D341Med (cell line): ENCODE results near the gene ADCY4.

Experiments
- DNase-seq: peaks from one replicate; pipeline ENCODE4 v3.0.0; 2012; ENCODE audit warnings: low spot score

Gene ADCY4

GRCh38 chr14:24297190-24297964, 37.5 kb downstream of the ADCY4 start:
- peak; percentile 45 for DNase-seq

GRCh38 chr14:24296341-24297157, 38.3 kb downstream of the ADCY4 start:
- DNase-seq = peak; percentile 79

GRCh38 chr14:24293525-24293924, 41.3 kb downstream of the ADCY4 start:
- no peak for DNase-seq

- no peak for DNase-seq
These were observed 42.6 kb downstream of the ADCY4 start for GRCh38 chr14:24292118-24292807.

- DNase-seq = no peak
These were observed 43.3 kb downstream of the ADCY4 start for GRCh38 chr14:24291446-24292117.

- no peak for DNase-seq
These were observed 44.1 kb downstream of the ADCY4 start for GRCh38 chr14:24290746-24291145.

- DNase-seq = no peak
These were observed 45.1 kb downstream of the ADCY4 start for GRCh38 chr14:24289649-24290280.

GRCh38 chr14:24286996-24287395, 47.9 kb downstream of the ADCY4 start:
- no peak for DNase-seq

GRCh38 chr14:24285351-24285750, 49.5 kb downstream of the ADCY4 start:
- no peak for DNase-seq

GRCh38 chr14:24284501-24285035, 50.3 kb downstream of the ADCY4 start:
- no peak for DNase-seq

GRCh38 chr14:24283796-24284460, 50.9 kb downstream of the ADCY4 start:
- no peak for DNase-seq

- no peak for DNase-seq
These were observed 52.1 kb downstream of the ADCY4 start for GRCh38 chr14:24282736-24283135.

- DNase-seq = no peak
These were observed 53.2 kb downstream of the ADCY4 start for GRCh38 chr14:24281636-24282035.

GRCh38 chr14:24280797-24281460, 53.9 kb downstream of the ADCY4 start:
- DNase-seq = no peak

GRCh38 chr14:24279301-24280186, 55.3 kb downstream of the ADCY4 start:
- DNase-seq = no peak

- DNase-seq = no peak
These were observed 56.4 kb downstream of the ADCY4 start for GRCh38 chr14:24278424-24278823.

- no peak for DNase-seq
These were observed 57.1 kb downstream of the ADCY4 start for GRCh38 chr14:24277606-24278321.

GRCh38 chr14:24277071-24277470, 57.8 kb downstream of the ADCY4 start:
- DNase-seq = no peak
